ENCODE data around the gene FABP6.
"Not testable (repeated sequence)": the region's sequence is repeated elsewhere in the genome, so short reads cannot be mapped to it uniquely, and the experiment has no call there.

The FABP6 gene, protein sequence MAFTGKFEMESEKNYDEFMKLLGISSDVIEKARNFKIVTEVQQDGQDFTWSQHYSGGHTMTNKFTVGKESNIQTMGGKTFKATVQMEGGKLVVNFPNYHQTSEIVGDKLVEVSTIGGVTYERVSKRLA

GRCh38 chr5:160229190-160229742 lies at the start of gene FABP6:
Gene FABP6 (plus strand): TSS chr5:160229506. CDS start chr5:160229558, 52 bp downstream.
- no peak for DNase-seq

DNA sequence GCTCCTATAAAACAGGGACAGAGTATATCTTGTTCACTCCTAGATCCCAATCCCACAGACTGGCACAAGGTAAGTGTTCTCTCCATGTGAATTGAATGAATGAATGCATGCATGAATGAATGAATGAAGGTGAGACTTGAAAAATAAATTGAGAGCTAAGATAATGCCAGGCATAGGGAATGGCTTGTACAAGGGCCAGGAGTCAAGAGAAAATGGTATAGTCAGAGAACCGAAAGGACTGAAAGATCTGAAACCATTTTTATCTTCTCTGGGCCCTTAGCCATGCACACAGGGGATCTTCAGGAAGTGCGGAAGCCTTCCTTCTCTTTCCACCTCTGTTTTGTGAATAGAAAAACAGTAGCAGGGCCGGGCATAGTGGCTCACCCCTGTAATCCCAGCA lies 48.4 kb upstream of the FABP6 start:
- no peak for DNase-seq

GRCh38 chr5:160181965-160182622 lies 47.2 kb upstream of the FABP6 start:
- no peak for DNase-seq

DNA sequence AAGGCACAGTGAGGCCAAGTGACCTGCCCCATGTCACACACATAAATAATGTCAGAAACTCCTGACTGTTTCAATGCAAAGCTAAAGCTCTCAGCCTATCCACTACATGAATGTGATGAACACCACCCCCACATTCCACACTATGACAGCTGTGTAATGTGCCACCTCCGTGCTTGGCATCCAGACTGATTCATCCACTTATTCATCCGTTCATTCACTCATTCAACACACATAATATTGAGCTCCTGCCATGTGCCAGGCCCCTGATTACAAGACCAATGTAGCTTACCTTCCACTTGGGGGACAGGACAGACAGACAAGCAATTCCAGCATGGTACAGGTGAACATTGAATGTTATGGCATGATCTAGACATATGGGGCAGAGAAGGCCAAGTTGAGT lies 46.2 kb upstream of the FABP6 start:
- no peak for DNase-seq

DNA sequence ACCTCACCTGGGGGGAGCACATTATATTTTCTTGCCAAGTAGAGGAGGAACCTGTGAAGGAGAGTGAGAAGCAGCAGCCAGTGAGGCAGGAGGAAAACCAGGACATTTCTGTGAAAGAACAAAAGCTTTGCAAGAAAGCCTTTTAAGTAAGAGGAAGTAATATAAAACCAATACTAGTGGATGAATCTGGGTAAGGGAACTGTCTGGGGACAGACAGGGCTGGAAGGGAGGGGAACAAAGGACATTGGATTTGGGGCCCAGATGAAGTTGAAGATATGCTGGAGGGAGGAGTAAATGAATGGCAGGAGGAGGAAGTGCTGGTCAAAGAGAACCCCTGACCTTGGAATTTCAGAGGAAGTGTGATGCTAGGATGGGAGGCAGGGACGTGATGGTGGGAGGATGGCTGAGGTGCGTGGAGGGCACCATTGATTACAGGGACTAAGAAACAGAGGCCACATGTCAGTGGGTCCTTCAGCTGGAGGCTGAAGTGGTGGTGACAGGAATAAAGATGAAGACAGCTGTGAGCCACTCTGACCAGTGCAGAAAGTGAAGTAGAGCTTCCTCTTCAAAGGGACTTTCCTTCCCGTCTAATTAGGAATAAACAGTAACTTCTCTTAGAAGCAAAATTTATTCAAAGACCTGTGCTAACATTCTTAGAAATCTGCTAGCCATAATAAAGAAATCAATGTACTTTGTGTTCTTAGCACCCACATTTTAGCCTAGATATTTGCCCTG lies 43.5 kb upstream of the FABP6 start:
- no peak for DNase-seq

DNA sequence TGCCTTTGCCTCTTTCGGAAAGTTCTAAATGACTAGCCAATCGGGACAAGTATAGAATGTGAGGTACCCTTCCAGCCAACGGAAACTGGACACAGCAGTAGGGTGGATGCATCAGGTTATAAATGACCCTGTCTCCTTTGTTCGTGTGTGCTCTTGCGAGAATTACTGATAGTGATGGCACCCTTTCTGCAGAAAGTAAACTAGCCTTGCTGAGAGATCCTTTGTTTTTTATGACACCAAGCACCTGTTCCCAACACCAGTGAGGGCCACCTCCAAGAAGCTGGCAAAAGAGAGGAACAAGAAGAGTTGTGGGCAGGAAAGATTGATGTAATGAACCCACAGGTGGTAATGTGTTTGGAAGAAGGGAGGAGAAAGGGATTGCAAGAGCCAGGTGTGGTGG lies 42.8 kb upstream of the FABP6 start:
- no peak for DNase-seq

DNA sequence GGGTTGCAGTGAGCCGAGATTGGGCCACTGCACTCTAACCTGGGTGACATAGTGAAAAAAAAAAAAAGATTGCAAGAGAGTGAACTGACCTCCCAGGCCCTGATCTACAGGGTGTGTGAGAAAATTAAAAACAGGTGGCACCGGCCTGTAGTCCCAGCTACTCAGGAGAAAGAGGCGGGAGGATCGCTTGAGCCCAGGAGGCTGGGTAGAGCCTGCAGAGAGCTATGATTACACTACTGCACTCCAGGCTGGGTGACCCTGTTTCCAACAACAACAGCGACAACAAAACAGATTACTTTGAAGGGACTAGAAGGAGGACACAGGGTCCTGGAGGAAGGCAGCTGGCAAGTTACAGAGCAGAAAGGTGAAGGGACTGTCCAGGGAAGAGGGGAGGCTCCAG lies 42.2 kb upstream of the FABP6 start:
- no peak for DNase-seq

GRCh38 chr5:160188141-160189015 lies 40.9 kb upstream of the FABP6 start:
- peak; percentile 1 for DNase-seq

GRCh38 chr5:160192424-160192823 lies 36.9 kb upstream of the FABP6 start:
- DNase-seq = no peak

DNA sequence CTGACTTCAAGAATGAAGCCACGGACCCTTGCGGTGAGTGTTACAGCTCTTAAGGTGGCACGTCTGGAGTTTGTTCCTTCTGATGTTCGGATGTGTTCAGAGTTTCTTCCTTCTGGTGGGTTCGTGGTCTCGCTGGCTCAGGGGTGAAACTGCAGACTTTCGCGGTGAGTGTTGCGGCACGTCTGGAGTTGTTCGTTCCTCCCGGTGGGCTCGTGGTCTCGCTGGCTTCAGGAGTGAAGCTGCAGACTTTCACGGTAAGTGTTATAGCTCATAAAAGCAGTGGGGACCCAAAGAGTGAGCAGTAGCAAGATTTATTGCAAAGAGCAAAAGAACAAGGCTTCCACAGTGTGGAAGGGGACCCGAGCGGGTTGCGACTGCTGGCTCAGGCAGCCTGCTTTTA lies 36.2 kb upstream of the FABP6 start:
- DNase-seq = not testable (repeated sequence)

- not testable (repeated sequence) for DNase-seq
Measured at GRCh38 chr5:160193790-160194189, 35.5 kb upstream of the FABP6 start.

- DNase-seq = no peak
Measured at GRCh38 chr5:160197341-160198144, 31.8 kb upstream of the FABP6 start.

GRCh38 chr5:160198146-160198545 lies 31.2 kb upstream of the FABP6 start:
- no peak for DNase-seq

GRCh38 chr5:160198841-160199409 lies 30.4 kb upstream of the FABP6 start:
- DNase-seq = no peak

GRCh38 chr5:160199410-160199911 lies 29.8 kb upstream of the FABP6 start:
- peak; percentile 26 for DNase-seq

- DNase-seq = no peak
Measured at GRCh38 chr5:160207061-160207460, 22.2 kb upstream of the FABP6 start.

DNA sequence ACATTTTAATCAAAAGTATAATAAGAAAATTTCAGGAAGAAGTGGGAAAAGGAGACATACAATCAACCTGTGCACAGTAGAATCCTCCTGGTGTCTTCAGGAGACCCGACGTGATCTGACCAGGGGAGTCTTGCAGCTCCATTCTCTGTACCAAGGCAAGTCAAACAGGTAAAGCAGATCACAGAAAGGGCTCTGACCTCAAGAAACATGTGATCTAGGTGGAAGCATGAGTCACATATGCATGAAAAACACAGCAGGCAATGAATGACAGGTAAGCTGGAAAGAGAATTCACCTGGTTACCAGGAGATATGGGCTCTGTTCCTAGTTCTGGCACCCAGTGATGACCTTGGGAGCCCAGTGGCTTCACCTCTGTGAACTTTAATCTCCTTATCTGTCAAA lies 19.4 kb upstream of the FABP6 start:
- DNase-seq = no peak

GRCh38 chr5:160210606-160211005 lies 18.7 kb upstream of the FABP6 start:
- DNase-seq = no peak

DNA sequence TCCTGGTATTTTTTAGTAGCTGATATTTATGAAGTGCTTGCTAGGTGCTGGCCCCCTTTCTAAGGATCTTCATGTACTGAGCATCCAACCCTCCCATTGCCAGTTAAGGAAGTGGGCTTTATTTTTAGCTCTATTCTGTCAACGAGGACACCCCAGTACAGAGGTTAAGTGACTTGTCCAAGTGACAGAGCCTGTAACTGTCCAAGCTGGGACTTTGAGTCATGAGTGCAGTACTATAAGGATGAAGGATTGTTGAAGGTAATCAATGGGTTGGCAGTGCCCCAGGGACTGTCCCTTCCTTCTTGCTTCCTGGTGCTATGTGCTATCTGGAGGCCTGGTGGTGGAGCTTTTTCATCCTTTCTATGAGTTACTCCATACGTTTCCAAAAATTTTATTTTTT lies 18.0 kb upstream of the FABP6 start:
- no peak for DNase-seq

DNA sequence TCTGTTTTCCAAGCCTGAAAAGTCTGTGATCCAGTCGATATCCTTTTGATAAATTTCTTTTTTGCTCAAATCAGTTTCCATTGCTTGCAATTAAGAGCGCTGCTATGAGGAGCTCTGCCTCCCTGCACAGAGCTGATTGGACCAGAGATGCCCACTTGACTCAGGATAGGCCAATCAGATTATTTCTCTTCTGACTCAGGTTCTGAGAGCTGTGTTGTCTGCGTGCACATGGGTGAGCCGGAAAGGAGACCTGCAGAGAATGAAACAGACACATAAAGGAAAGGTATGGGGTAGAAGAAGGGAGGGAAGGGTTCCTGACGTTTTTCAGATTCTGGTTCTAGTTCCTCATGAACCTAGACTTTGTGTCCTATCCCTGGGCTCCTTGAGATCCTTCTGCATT lies 15.8 kb upstream of the FABP6 start:
- peak; percentile 12 for DNase-seq

DNA sequence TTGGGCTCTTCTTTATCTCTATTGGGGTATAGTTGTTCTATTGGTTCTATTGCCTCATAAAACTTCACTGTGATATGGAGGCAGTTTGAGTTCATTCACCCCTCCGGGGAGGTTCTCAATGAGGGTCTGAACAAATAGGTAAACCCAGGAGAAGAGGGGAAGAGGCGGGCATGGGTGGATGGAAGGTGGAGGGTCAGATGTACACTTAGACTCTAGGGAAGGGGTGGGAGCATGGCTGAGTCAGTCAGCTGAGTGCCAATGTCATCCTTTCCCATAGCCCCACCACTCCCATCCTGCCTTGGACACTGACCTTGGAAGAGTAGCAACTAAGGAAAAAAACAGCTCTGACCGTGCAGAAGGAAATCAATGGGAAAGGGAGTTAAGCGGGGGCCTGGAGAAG lies 9.9 kb upstream of the FABP6 start:
- no peak for DNase-seq

GRCh38 chr5:160221082-160221481 lies 8.2 kb upstream of the FABP6 start:
- no peak for DNase-seq
